NB4 (cell line): ENCODE measurements around the gene TUBB4B.

Experiments used
- CTCF ChIP-seq: IDR thresholded peaks from one replicate; pipeline ENCODE4 v1.5.1; 2012; ENCODE audit warnings: low read depth, low read length
- MAX ChIP-seq: IDR thresholded peaks from 2 replicates; pipeline ENCODE4 v1.6.1; 2011; ENCODE audit warnings: low read depth, low read length
- POLR2A ChIP-seq: IDR thresholded peaks from 2 replicates; pipeline ENCODE4 v1.6.1; 2011; ENCODE audit warnings: mild to moderate bottlenecking; ENCODE audit not compliant: insufficient read length; ENCODE audit errors: extremely low read depth

- TF ChIP-seq CTCF (no peak), POLR2A (no peak), MAX (no peak)
Measured at GRCh38 chr9:137228506-137228967, 12.6 kb upstream of the TUBB4B start.
